ENCODE results near the gene DNAH10.

- TF ChIP-seq NFIC (IDR thresholded peaks at IDR 0.05; ENCODE audit: low read depth, low read length) (no peak), PAX8 (IDR thresholded peaks at IDR 0.05) (no peak), POLR2AphosphoS5 (IDR thresholded peaks at IDR 0.05; ENCODE audit: low read length) (no peak), MAX (IDR thresholded peaks at IDR 0.05; ENCODE audit: low read depth, low read length) (no peak), ZBED1 (IDR thresholded peaks at IDR 0.05; ENCODE audit: borderline replicate concordance) (no peak)
Observed at GRCh38 chr12:123983822-123984485, 221.9 kb downstream of the DNAH10 start.
